B cell (primary cell): Measurements from ENCODE around the gene SULT1C4.

Experiments
- CTCF ChIP-seq: fragments of 200-600 bp; IDR thresholded peaks from one replicate; pipeline ENCODE4 v1.8.0; 2022; ENCODE audit warnings: antibody characterized with exemption, mild to moderate bottlenecking
- EZH2 ChIP-seq: IDR thresholded peaks from 2 replicates; pipeline ENCODE4 v1.6.1; 2012; ENCODE audit warnings: borderline replicate concordance, low read depth, mild to moderate bottlenecking, moderate library complexity, low read length; ENCODE audit not compliant: insufficient read depth, poor library complexity, severe bottlenecking

- TF ChIP-seq CTCF (no peak), EZH2 (no peak)
Measured at GRCh38 chr2:108428286-108429009, 50.7 kb downstream of the SULT1C4 start.
